Kidney (tissue), 14 donors: ENCODE data around the gene ATP8B1. TPM values are rescaled to one million over a fixed set of nuclear protein-coding genes. Genes with fewer than 3 reads are reported as not detected.
A peak's percentile ranks its signal among the peaks of the same experiment; 100 is the strongest.

Source experiments
- DNase-seq, 5 donors: peaks; one replicate each; pipeline ENCODE4 v3.0.0-alpha.2; 2013 to 2020
- FAIRE-seq: peaks from 2 replicates; lab custom pipeline; 2012; peaks lifted over from hg19 to GRCh38; lab: Jason Lieb, UNC
- H3K27ac ChIP-seq, 2 donors: one replicate each; pipeline ENCODE4 v1.7.0; 2013; ENCODE audit warnings: low read depth in 2 of 2, low read length in 2 of 2, inconsistent platforms in 1 of 2
- H3K27me3 ChIP-seq: one replicate; pipeline ENCODE4 v1.7.1; 2013; ENCODE audit warnings: low read length, inconsistent platforms; ENCODE audit not compliant: control insufficient read depth, insufficient read depth
- H3K36me3 ChIP-seq, 3 donors: one replicate each; pipeline versions ENCODE4 v1.7.0 to v1.7.1; 2013; ENCODE audit warnings: low read length in 3 of 3, control low read depth in 1 of 3, inconsistent platforms in 1 of 3; ENCODE audit not compliant: insufficient read depth in 3 of 3, control insufficient read depth in 2 of 3
- H3K4me1 ChIP-seq, 3 donors: one replicate each; pipeline versions ENCODE4 v1.7.0 to v1.7.1; 2013; ENCODE audit warnings: low read length in 3 of 3, inconsistent platforms in 1 of 3, low read depth in 1 of 3; ENCODE audit not compliant: control insufficient read depth in 2 of 3, insufficient read depth in 2 of 3
- H3K4me3 ChIP-seq, 3 donors: one replicate each; pipeline versions ENCODE4 v1.7.0 to v1.8.1; 2013; ENCODE audit warnings: low read length in 3 of 3, control low read depth in 1 of 3, inconsistent platforms in 1 of 3
- H3K9ac ChIP-seq, 3 donors: one replicate each; pipeline versions ENCODE4 v1.7.0 to v1.7.1; 2013; ENCODE audit warnings: low read length in 3 of 3, control low read depth in 1 of 3, inconsistent platforms in 1 of 3
- H3K9me3 ChIP-seq, 3 donors: one replicate each; pipeline versions ENCODE4 v1.7.0 to v1.7.1; 2013; ENCODE audit warnings: low read length in 3 of 3, control low read depth in 1 of 3, inconsistent platforms in 1 of 3; ENCODE audit not compliant: control insufficient read depth in 2 of 3, insufficient read depth in 1 of 3
- intact Hi-C: fragments of 100-400 bp; cut with DNase I; formaldehyde crosslinking; loops from one replicate; pipeline ENCODE4 v1.11.1; 2022
- polyA plus RNA-seq: library from polyadenylated mRNA; stranded (reverse); fragments of 350-450 nt; fragmentation: Illumina TruSeq; extraction: RNeasy Lipid Tissue Mini Kit (QIAGEN cat#74804); gene quantifications from one replicate; pipeline ENCODE4 v1.2.3, GENCODE V29; 2014; ENCODE audit warnings: low read depth, low replicate concordance; ENCODE audit not compliant: insufficient read depth
- total RNA-seq: library from RNA; stranded (reverse); fragmentation: NEBNext Ultra II Directional; extraction: Animal tissue kit (Norgen Biotek cat#: 25700); gene quantifications from one replicate; pipeline ENCODE4 v1.2.1, GENCODE V29; 2021
- TF ChIP-seq, protein P1 (sequence below): IDR thresholded peaks from 3 replicates; pipeline ENCODE4 v1.5.1; 2012; ENCODE audit warnings: mild to moderate bottlenecking, moderate library complexity, borderline replicate concordance; ENCODE audit not compliant: insufficient read depth; ENCODE audit errors: extremely low read depth
- donor health status: control.
- donor health status: control.
- donor health status: control.
- donor health status: control.
- donor health status: control.
- donor health status: DM: yes; HTN: yes; CAD: no.
- donor health status: Normal renal cell carcinoma (clear cell type).

ATP8B1 gene
- total and polyA plus RNA-seq, 2 donors from 2014 or later = 5.2 to 40.8 TPM

DNA sequence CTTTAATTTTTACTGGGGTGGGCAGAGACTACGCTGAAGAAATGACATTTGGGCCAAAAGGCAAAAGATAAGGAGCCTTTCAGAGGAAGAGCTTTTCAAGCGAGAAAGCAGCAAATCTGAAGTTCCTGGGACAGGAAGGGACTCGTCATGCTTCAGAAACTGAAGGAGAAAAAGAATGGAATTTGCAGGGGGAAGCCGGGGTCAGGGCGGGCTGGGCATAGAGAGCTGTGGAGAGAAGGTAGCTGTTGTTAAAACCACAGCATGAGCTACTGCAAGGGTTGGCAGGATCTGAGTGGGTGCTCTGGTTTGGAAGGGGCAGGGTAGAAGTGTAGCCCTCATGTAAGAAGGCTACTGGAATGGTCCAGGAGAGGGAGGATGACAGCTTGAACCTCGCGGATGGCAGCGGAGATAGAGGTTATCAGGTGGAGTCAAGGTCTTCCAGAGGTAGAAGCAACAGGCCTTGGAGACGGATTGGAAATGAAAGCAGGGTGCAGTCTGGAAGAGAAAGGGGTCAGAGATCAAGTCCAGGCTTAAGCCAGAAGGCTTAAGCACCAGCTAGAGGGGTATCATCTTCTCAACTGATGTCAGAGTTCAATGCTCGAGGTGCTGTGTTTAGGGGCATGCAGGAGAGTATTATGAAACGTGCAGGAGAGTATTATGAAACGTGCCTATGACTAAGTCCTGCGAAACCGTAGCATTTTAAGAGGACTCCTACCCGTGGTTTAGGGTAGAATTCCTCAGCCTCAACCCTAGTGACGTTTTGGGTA is 18.9 kb downstream of the ATP8B1 start:
- no peak overlapping the region for H3K9ac ChIP-seq
- TF ChIP-seq, protein P1, sequence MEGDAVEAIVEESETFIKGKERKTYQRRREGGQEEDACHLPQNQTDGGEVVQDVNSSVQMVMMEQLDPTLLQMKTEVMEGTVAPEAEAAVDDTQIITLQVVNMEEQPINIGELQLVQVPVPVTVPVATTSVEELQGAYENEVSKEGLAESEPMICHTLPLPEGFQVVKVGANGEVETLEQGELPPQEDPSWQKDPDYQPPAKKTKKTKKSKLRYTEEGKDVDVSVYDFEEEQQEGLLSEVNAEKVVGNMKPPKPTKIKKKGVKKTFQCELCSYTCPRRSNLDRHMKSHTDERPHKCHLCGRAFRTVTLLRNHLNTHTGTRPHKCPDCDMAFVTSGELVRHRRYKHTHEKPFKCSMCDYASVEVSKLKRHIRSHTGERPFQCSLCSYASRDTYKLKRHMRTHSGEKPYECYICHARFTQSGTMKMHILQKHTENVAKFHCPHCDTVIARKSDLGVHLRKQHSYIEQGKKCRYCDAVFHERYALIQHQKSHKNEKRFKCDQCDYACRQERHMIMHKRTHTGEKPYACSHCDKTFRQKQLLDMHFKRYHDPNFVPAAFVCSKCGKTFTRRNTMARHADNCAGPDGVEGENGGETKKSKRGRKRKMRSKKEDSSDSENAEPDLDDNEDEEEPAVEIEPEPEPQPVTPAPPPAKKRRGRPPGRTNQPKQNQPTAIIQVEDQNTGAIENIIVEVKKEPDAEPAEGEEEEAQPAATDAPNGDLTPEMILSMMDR = no peak
- intact Hi-C loops = no loop called here
- H3K9me3 ChIP-seq = no peaks in the 10 kb centered on the region
- FAIRE-seq (no peak), DNase-seq (peak; percentile 66 to 90 (median 76))
- H3K4me3 ChIP-seq = no peak overlapping the region
- H3K4me1 ChIP-seq = peaks cover 12 to 15% (median 13%) of the 10 kb centered on the region in 3 donors
- H3K27me3 ChIP-seq = no peaks in the 10 kb centered on the region
- peak overlapping the region; percentile 26 to 67 for H3K27ac ChIP-seq
- H3K36me3 ChIP-seq = no peaks in the 10 kb centered on the region

DNA sequence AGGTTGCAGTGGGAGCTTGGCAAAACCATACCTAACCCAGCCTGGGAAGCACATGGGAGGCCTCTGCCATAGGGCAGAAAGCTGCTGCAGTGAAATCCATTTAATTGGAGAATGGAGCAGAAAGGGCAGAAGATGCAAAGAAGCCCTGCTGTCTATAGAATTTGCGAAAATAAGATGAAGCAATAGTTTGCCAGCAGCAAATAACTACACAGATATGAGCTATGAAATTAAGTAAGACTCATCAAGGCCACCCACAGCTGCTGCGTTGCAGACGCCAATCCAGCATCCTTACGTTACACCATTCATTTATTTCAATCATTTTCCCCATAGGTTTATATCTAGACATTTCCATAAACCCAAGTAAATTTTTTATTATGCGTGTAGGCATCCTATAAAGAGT is 21.1 kb downstream of the ATP8B1 start:
- Histone ChIP-seq H3K36me3 (no peaks in the 10 kb centered on the region), H3K27me3 (no peaks in the 10 kb centered on the region), H3K27ac (no peak overlapping the region), H3K4me3 (no peak overlapping the region), H3K9me3 (no peaks in the 10 kb centered on the region), H3K9ac (no peak overlapping the region), H3K4me1 (peaks cover 9 to 13% (median 9%) of the 10 kb centered on the region in 3 donors)
- intact Hi-C loops = no loop called here
- no peak for FAIRE-seq
- TF ChIP-seq, protein P1 = no peak
- DNase-seq = no peak

DNA sequence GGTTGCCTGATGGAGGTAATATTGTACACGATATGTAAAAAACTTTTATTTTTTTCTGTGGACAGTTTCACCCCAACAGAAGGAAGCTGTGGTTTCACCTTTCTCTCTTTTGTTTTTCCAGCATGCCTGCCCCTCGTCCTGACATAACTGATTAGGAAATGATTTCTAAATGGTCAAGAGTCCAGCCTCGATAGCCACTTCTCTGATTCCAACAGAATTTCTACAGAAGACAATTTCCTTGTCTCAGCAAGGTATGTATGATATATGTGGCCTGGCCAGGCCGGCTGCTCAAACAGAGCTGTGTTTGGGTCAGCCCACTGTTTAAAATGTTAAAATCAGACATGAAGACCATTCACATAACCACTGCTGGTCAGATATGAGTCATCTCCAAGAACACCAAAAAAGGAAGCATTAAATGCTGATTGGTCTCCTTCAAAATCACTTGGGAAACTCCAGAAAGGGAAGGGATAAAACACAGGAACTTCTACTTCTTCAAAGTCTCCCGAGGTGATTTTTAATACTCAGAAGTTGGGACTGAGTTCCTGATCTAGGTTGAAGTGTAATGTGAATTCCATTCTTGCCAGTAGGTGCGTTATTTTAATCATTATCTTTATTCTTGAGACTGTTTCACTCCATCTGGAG is 22.3 kb downstream of the ATP8B1 start:
- intact Hi-C loops = no loop called here
- peak in 1 of 5 donors; percentile 56 for DNase-seq
- Histone ChIP-seq H3K9ac (peak overlapping the region in 1 of 3 donors; percentile 7), H3K4me3 (no peak overlapping the region), H3K4me1 (peaks cover 9 to 11% (median 9%) of the 10 kb centered on the region in 3 donors), H3K27me3 (no peaks in the 10 kb centered on the region), H3K9me3 (no peaks in the 10 kb centered on the region), H3K36me3 (no peaks in the 10 kb centered on the region), H3K27ac (peak overlapping the region; percentile 43 to 76)
- TF ChIP-seq, protein P1 = no peak
- FAIRE-seq = no peak
